ENCODE data around the gene PPP1R16B. TPM values are rescaled to one million over a fixed set of nuclear protein-coding genes. Genes with fewer than 3 reads are reported as not detected.

Gene PPP1R16B
- total and polyA plus RNA-seq, 2 of the 8 experiments (the other 6 are each of a cell fraction or from before 2014, with no cell fraction given) = 2.6 to 8.9 TPM

- no peaks in the 10 kb centered on the region for H3K9me3 ChIP-seq (ENCODE audit: insufficient read depth in 2 of 2, low read depth in 1 of 2, low read length in 1 of 2)
- 0 out of 2 replicates have a peak overlapping the region, but pooled peaks have one; percentile 19 for H2AFZ ChIP-seq (ENCODE audit: low read length)
- peak overlapping the region; percentile 62 to 87 (median 63) for H3K4me3 ChIP-seq (ENCODE audit: extremely low read depth in 1 of 4, insufficient read depth in 2 of 4, low read depth in 3 of 4, low read length in 4 of 4)
- no peak overlapping the region; a peak in 2 of 7 replicates for H3K9ac ChIP-seq (replicated peaks in 1 of 4; ENCODE audit: extremely low read depth in 1 of 4, low read depth in 3 of 4, low read length in 3 of 4)
- H2AK5ac ChIP-seq (ENCODE audit: low read depth, low read length) = no peak overlapping the region
- H4K20me1 ChIP-seq (replicated peaks in 1 of 2; ENCODE audit: control insufficient read depth in 1 of 2, insufficient read depth in 2 of 2, low read length in 2 of 2) = peaks cover 0 to 2% of the 10 kb centered on the region in 2 experiments
- DNase-seq (ENCODE audit: low read depth in 1 of 2, low spot score in 2 of 2) = peak in 1 of 2 experiments; percentile 64
- H3K23me2 ChIP-seq (ENCODE audit: low read depth, low read length) = peaks cover 18% of the 10 kb centered on the region; the same call in 1 of the 2 replicates
- no peak overlapping the region for H3K4ac ChIP-seq (replicated peaks; ENCODE audit: insufficient read length, low read depth, low read length)
- peaks cover 4 to 25% (median 17%) of the 10 kb centered on the region in 4 experiments; a peak in 6 of 7 replicates for H3K27me3 ChIP-seq (replicated peaks in 1 of 4; ENCODE audit: control insufficient read depth in 3 of 4, extremely low read depth in 1 of 4, insufficient read depth in 3 of 4, low read length in 3 of 4)
- no peaks in the 10 kb centered on the region for H3K36me3 ChIP-seq (ENCODE audit: control insufficient read depth in 2 of 4, insufficient read depth in 4 of 4, low read length in 3 of 4)
- no peak overlapping the region for H4K91ac ChIP-seq (replicated peaks; ENCODE audit: insufficient read length, low read length)
- CTCF ChIA-PET (ENCODE audit: partially characterized antibody) = interaction anchor here (0.7 to 4.3 kb wide), 12 partner anchors 10 to 88 kb away, joined by 3 to 18 read pairs (median 5); no protein-coding TSS in a partner anchor
- 18% methylated on average over 32 of the region's 32 CpGs; no CpG with 5 or more reads in 1 of the 2 experiments for WGBS, 2 experiments (ENCODE audit: extremely low coverage in 1 of 2, insufficient coverage in 1 of 2, insufficient read length in 1 of 2, insufficient replicate concordance in 2 of 2, low coverage in 1 of 2, low lambda C conversion rate in 2 of 2, missing lambda C conversion rate in 1 of 2)
- POLR2A ChIA-PET (ENCODE audit: partially characterized antibody) = interaction anchor here (1.2 to 2.8 kb wide), 7 partner anchors 9 to 53 kb away, joined by 4 to 18 read pairs (median 6); no protein-coding TSS in a partner anchor
- no peak overlapping the region for H3K27ac ChIP-seq (ENCODE audit: low read depth, low read length)
- H3K56ac ChIP-seq (replicated peaks; ENCODE audit: insufficient read length, low read depth, low read length) = no peak overlapping the region
- no peak overlapping the region for H3K18ac ChIP-seq (ENCODE audit: extremely low read depth, low read length)
- H2BK20ac ChIP-seq (ENCODE audit: low read length) = no peak overlapping the region
- no peak overlapping the region for H4K8ac ChIP-seq (ENCODE audit: extremely low read depth, insufficient read depth, low read length)
- H3K79me1 ChIP-seq (ENCODE audit: low read depth, low read length) = no peaks in the 10 kb centered on the region; the same call in 1 of the 2 replicates
- H3K4me1 ChIP-seq (replicated peaks in 1 of 4; ENCODE audit: control insufficient read depth in 3 of 4, insufficient read depth in 4 of 4, low read length in 3 of 4) = peaks cover 13 to 18% (median 15%) of the 10 kb centered on the region in 4 experiments
- no peak overlapping the region for H4K5ac ChIP-seq (ENCODE audit: insufficient read length, low read depth, low read length)
- H3K14ac ChIP-seq (ENCODE audit: insufficient read length) = no peak overlapping the region
- no peaks in the 10 kb centered on the region for H3K79me2 ChIP-seq (ENCODE audit: control insufficient read depth in 1 of 2, insufficient read depth in 2 of 2, low read length in 2 of 2)
- H2BK12ac ChIP-seq (ENCODE audit: low read depth, low read length) = no peak overlapping the region
- H2BK120ac ChIP-seq (replicated peaks; ENCODE audit: low read depth, low read length) = no peak overlapping the region
- no peak for FAIRE-seq
- H3K23ac ChIP-seq (ENCODE audit: insufficient read length) = no peak overlapping the region
- H2BK15ac ChIP-seq (ENCODE audit: low read length) = 0 out of 2 replicates have a peak overlapping the region, but pooled peaks have one; percentile 31
- peak overlapping the region; percentile 83 to 87 for H3K4me2 ChIP-seq (ENCODE audit: insufficient read depth in 1 of 2, low read depth in 2 of 2, low read length in 2 of 2)
- no peak overlapping the region for H2BK5ac ChIP-seq (ENCODE audit: low read depth, low read length)
- TF ChIP-seq CEBPB (IDR thresholded peaks at IDR 0.05; ENCODE audit: low read depth, low read length) (no peak), HDAC2 (IDR thresholded peaks at IDR 0.05; ENCODE audit: borderline replicate concordance in 1 of 2, low read depth in 2 of 2, low read length in 2 of 2) (no peak), RBBP5 (IDR thresholded peaks at IDR 0.05; ENCODE audit: borderline replicate concordance, low read depth, low read length) (no peak), POLR2A (IDR thresholded peaks at IDR 0.05; ENCODE audit: control extremely low read depth in 1 of 2, low read depth in 2 of 2, low read length in 2 of 2) (no peak), CHD1 (IDR thresholded peaks at IDR 0.05; ENCODE audit: low read depth, low read length) (no peak), HDAC6 (IDR thresholded peaks at IDR 0.05; ENCODE audit: low read depth, low read length) (no peak), KDM4A (IDR thresholded peaks at IDR 0.05; ENCODE audit: low read depth, low read length, severe bottlenecking) (peak; percentile 14), GTF2F1 (IDR thresholded peaks at IDR 0.05; ENCODE audit: borderline replicate concordance, low read depth, low read length) (no peak), POLR2AphosphoS5 (IDR thresholded peaks at IDR 0.05; ENCODE audit: low read depth, low read length) (no peak), BACH1 (IDR thresholded peaks at IDR 0.05; ENCODE audit: low read length) (no peak), POU5F1 (IDR thresholded peaks at IDR 0.05; ENCODE audit: low read depth, low read length) (no peak), SIX5 (IDR thresholded peaks at IDR 0.05; ENCODE audit: low read depth, low read length) (no peak), SP4 (IDR thresholded peaks at IDR 0.05; ENCODE audit: low read length) (no peak)
Measured at GRCh38 chr20:38806855-38807655, 1.6 kb downstream of the PPP1R16B start.
